Measurements from ENCODE around the gene LPGAT1. TPM values are rescaled to one million over a fixed set of nuclear protein-coding genes. Genes with fewer than 3 reads are reported as not detected.

LPGAT1 gene
- total and polyA plus RNA-seq, 2 experiments from 2014 or later, result 36.4 to 92.1 TPM

DNA sequence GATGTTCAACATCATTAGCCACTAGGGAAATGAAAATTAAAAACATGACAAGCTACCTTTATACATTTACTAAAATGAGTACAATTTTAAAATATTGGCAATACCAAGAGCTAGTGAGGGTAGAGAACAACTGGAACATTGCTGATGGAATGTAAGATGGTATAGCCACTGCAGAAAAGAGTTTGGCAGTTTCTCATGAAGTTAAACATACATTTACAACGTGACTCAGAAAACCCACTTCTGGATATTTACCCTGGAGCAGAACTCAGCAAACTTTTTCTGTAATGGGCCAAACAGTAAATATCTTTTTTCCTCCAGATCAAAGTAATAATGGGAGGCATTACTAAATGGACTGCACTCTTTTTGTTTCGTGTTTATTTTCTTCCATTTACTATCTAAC, 22.1 kb downstream of the LPGAT1 start:
- peaks cover 53% of the 10 kb centered on the region for H3K79me2 ChIP-seq
- no peak overlapping the region for H3K4me3 ChIP-seq
- H3K27me3 ChIP-seq, result no peaks in the 10 kb centered on the region
- no peaks in the 10 kb centered on the region for H3K9me2 ChIP-seq (replicated peaks; ENCODE audit: insufficient read depth)
- no peaks in the 10 kb centered on the region for H3K9me3 ChIP-seq (ENCODE audit: low read depth)
- H3K27ac ChIP-seq, result no peak overlapping the region
- H3K4me1 ChIP-seq (ENCODE audit: insufficient read depth), result no peaks in the 10 kb centered on the region
- 75% methylated on average over 2 of the region's 2 CpGs for WGBS (ENCODE audit: low lambda C conversion rate, missing lambda C conversion rate)
- no peak overlapping the region for H2AFZ ChIP-seq
- TF ChIP-seq EZH2 (IDR thresholded peaks at IDR 0.05; ENCODE audit: borderline replicate concordance), result no peak
- no peak for TF ChIP-seq EZH2phosphoT487 (IDR thresholded peaks at IDR 0.05; ENCODE audit: low read depth, severe bottlenecking, unreplicated experiment)
- no peak for TF ChIP-seq CTCF (IDR thresholded peaks at IDR 0.05; ENCODE audit: poor library complexity)
- no peaks in the 10 kb centered on the region for H4K20me1 ChIP-seq (ENCODE audit: insufficient read depth, poor library complexity, severe bottlenecking)
- H3K4me2 ChIP-seq, result no peak overlapping the region
- DNase-seq (ENCODE audit: low spot score), result no peak
- no peaks in the 10 kb centered on the region for H3K36me3 ChIP-seq (replicated peaks; ENCODE audit: insufficient read depth, low read depth)

DNA sequence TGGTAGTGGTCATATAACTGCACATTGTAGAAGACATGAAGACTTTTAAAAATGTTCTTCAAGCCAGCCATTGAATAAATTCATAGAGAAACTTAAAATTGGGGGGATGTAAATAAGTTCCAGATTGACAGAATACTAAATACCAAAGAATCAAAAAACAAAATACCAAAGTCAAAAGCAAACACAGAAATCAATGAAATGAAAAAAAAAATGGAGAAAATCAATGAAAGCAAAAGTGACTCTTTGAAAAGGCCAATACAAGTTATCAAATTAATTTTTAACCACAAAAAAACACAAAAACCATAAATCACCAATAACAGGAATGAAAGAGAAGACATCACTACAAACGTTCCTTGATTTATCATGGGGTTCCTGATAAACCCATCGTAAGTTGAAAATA, 25.6 kb downstream of the LPGAT1 start:
- Histone ChIP-seq H3K36me3 (replicated peaks; ENCODE audit: insufficient read depth, low read depth) (no peaks in the 10 kb centered on the region), H3K79me2 (peaks cover 80% of the 10 kb centered on the region), H2AFZ (no peak overlapping the region), H3K27me3 (no peaks in the 10 kb centered on the region), H3K4me3 (no peak overlapping the region), H4K20me1 (ENCODE audit: insufficient read depth, poor library complexity, severe bottlenecking) (no peaks in the 10 kb centered on the region), H3K9me2 (replicated peaks; ENCODE audit: insufficient read depth) (no peaks in the 10 kb centered on the region), H3K9me3 (ENCODE audit: low read depth) (no peaks in the 10 kb centered on the region), H3K4me2 (no peak overlapping the region), H3K27ac (no peak overlapping the region), H3K4me1 (ENCODE audit: insufficient read depth) (no peaks in the 10 kb centered on the region)
- TF ChIP-seq CTCF (IDR thresholded peaks at IDR 0.05; ENCODE audit: poor library complexity), result no peak
- no peak for TF ChIP-seq EZH2 (IDR thresholded peaks at IDR 0.05; ENCODE audit: borderline replicate concordance)
- no peak for TF ChIP-seq EZH2phosphoT487 (IDR thresholded peaks at IDR 0.05; ENCODE audit: low read depth, severe bottlenecking, unreplicated experiment)
- no peak for DNase-seq (ENCODE audit: low spot score)
- 76% methylated on average over 2 of the region's 2 CpGs for WGBS (ENCODE audit: low lambda C conversion rate, missing lambda C conversion rate)

DNA sequence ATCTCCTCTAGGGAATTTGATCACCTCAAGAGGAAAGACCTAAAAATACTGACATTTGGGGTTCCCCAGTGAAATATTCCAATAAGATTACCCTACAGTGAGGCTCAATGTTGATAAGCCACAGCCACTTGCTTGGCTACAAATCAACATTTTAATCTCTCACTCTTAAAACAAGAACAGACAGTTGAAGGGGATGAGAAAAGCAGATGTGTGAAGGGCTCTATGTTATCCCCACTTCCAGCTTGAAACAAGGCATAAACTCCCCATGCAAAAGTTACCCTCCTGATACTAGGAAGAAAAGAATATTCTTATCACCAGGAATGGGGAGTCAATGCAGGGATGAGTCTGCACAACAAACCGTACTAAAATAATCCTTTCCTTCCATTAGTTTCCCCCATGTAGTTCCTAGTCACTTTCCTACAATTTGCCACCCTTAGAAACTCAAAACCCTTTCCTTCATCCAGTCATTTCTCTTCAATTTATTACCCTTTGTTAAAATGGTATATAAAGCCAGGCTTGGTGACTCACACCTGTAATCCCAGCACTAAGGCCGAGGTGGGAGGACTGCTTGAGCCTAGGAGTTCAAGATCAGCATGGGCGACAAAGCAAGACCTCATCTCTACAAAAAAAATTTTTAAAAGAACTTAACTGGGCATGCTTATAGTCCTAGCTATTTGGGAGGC, 29.5 kb downstream of the LPGAT1 start:
- Histone ChIP-seq H4K20me1 (ENCODE audit: insufficient read depth, poor library complexity, severe bottlenecking) (no peaks in the 10 kb centered on the region), H2AFZ (no peak overlapping the region), H3K9me3 (ENCODE audit: low read depth) (no peaks in the 10 kb centered on the region), H3K27me3 (no peaks in the 10 kb centered on the region), H3K4me2 (no peak overlapping the region), H3K4me3 (no peak overlapping the region), H3K9me2 (replicated peaks; ENCODE audit: insufficient read depth) (no peaks in the 10 kb centered on the region), H3K36me3 (replicated peaks; ENCODE audit: insufficient read depth, low read depth) (no peaks in the 10 kb centered on the region), H3K79me2 (peaks cover 84% of the 10 kb centered on the region), H3K27ac (no peak overlapping the region), H3K4me1 (ENCODE audit: insufficient read depth) (no peaks in the 10 kb centered on the region)
- DNase-seq (ENCODE audit: low spot score), result no peak
- 96% methylated on average over 3 of the region's 3 CpGs for WGBS (ENCODE audit: low lambda C conversion rate, missing lambda C conversion rate)
- TF ChIP-seq CTCF (IDR thresholded peaks at IDR 0.05; ENCODE audit: poor library complexity) (no peak), EZH2 (IDR thresholded peaks at IDR 0.05; ENCODE audit: borderline replicate concordance) (no peak), EZH2phosphoT487 (IDR thresholded peaks at IDR 0.05; ENCODE audit: low read depth, severe bottlenecking, unreplicated experiment) (no peak)
